ENCODE measurements around the gene PLA2G4D.
A peak's percentile ranks its signal among the peaks of the same experiment; 100 is the strongest.

PLA2G4D gene

GRCh38 chr15:42036966-42037365 is 57.4 kb downstream of the PLA2G4D start:
- ATAC-seq (ENCODE audit: insufficient read depth, low read depth) = no peak
- no peaks in the 10 kb centered on the region for H4K20me1 ChIP-seq (ENCODE audit: insufficient read depth, low read length)
- H3K27ac ChIP-seq (ENCODE audit: low read length) = no peak overlapping the region

GRCh38 chr15:42036112-42036905 is 58.1 kb downstream of the PLA2G4D start:
- Histone ChIP-seq H3K79me2 (ENCODE audit: insufficient read depth, low read length) (no peaks in the 10 kb centered on the region), H3K27ac (ENCODE audit: low read length) (no peak overlapping the region), H3K9me3 (ENCODE audit: insufficient read depth, low read length, severe bottlenecking) (no peaks in the 10 kb centered on the region), H3K4me3 (ENCODE audit: low read depth in 1 of 2, low read length in 2 of 2) (no peak overlapping the region), H4K20me1 (ENCODE audit: insufficient read depth, low read length) (no peaks in the 10 kb centered on the region), H2AFZ (ENCODE audit: low read depth, low read length) (no peak overlapping the region), H3K4me1 (ENCODE audit: insufficient read depth, low read length) (peaks cover 5% of the 10 kb centered on the region; the same call in 1 of the 2 replicates), H3K27me3 (ENCODE audit: insufficient read depth, low read length, poor library complexity) (no peaks in the 10 kb centered on the region), H3K36me3 (ENCODE audit: insufficient read depth, low read length) (no peaks in the 10 kb centered on the region), H3K4me2 (ENCODE audit: insufficient read depth, low read length) (no peak overlapping the region), H3K9ac (ENCODE audit: low read depth, low read length) (no peak overlapping the region)
- DNase-seq (no peak), ATAC-seq (ENCODE audit: insufficient read depth, low read depth) (no peak)
- no peak for TF ChIP-seq CTCF (IDR thresholded peaks at IDR 0.05; ENCODE audit: borderline replicate concordance, extremely low read depth, low read length, poor library complexity, severe bottlenecking)
- TF ChIP-seq EZH2 (IDR thresholded peaks at IDR 0.05; ENCODE audit: borderline replicate concordance, low read depth, low read length, severe bottlenecking) = no peak

More at GRCh38 chr15:42036966-42037365, 57.4 kb downstream of the PLA2G4D start:
- no peak for TF ChIP-seq CTCF (IDR thresholded peaks at IDR 0.05; ENCODE audit: borderline replicate concordance, extremely low read depth, low read length, poor library complexity, severe bottlenecking)
- no peak for TF ChIP-seq EZH2 (IDR thresholded peaks at IDR 0.05; ENCODE audit: borderline replicate concordance, low read depth, low read length, severe bottlenecking)
- no peaks in the 10 kb centered on the region for H3K27me3 ChIP-seq (ENCODE audit: insufficient read depth, low read length, poor library complexity)
- peaks cover 5% of the 10 kb centered on the region; the same call in 1 of the 2 replicates for H3K4me1 ChIP-seq (ENCODE audit: insufficient read depth, low read length)
- H3K79me2 ChIP-seq (ENCODE audit: insufficient read depth, low read length) = no peaks in the 10 kb centered on the region
- no peak overlapping the region for H3K4me2 ChIP-seq (ENCODE audit: insufficient read depth, low read length)
- DNase-seq = no peak
- no peak overlapping the region for H3K4me3 ChIP-seq (ENCODE audit: low read depth in 1 of 2, low read length in 2 of 2)
- no peaks in the 10 kb centered on the region for H3K9me3 ChIP-seq (ENCODE audit: insufficient read depth, low read length, severe bottlenecking)
- no peaks in the 10 kb centered on the region for H3K36me3 ChIP-seq (ENCODE audit: insufficient read depth, low read length)
- no peak overlapping the region for H2AFZ ChIP-seq (ENCODE audit: low read depth, low read length)
- no peak overlapping the region for H3K9ac ChIP-seq (ENCODE audit: low read depth, low read length)

GRCh38 chr15:42035435-42035761 is 59.0 kb downstream of the PLA2G4D start:
- no peaks in the 10 kb centered on the region for H3K9me3 ChIP-seq (ENCODE audit: insufficient read depth, low read length, severe bottlenecking)
- DNase-seq (no peak), ATAC-seq (ENCODE audit: insufficient read depth, low read depth) (peak; percentile 60; the same call in 1 of the 3 replicates)
- peaks cover 5% of the 10 kb centered on the region; the same call in 1 of the 2 replicates for H3K4me1 ChIP-seq (ENCODE audit: insufficient read depth, low read length)
- no peak overlapping the region for H3K4me2 ChIP-seq (ENCODE audit: insufficient read depth, low read length)
- no peak overlapping the region for H3K9ac ChIP-seq (ENCODE audit: low read depth, low read length)
- H3K27me3 ChIP-seq (ENCODE audit: insufficient read depth, low read length, poor library complexity) = no peaks in the 10 kb centered on the region
- no peak overlapping the region for H2AFZ ChIP-seq (ENCODE audit: low read depth, low read length)
- TF ChIP-seq EZH2 (IDR thresholded peaks at IDR 0.05; ENCODE audit: borderline replicate concordance, low read depth, low read length, severe bottlenecking) (no peak), CTCF (IDR thresholded peaks at IDR 0.05; ENCODE audit: borderline replicate concordance, extremely low read depth, low read length, poor library complexity, severe bottlenecking) (no peak)
- no peak overlapping the region for H3K4me3 ChIP-seq (ENCODE audit: low read depth in 1 of 2, low read length in 2 of 2)
- H3K36me3 ChIP-seq (ENCODE audit: insufficient read depth, low read length) = no peaks in the 10 kb centered on the region
- H3K27ac ChIP-seq (ENCODE audit: low read length) = no peak overlapping the region
- no peaks in the 10 kb centered on the region for H3K79me2 ChIP-seq (ENCODE audit: insufficient read depth, low read length)
- H4K20me1 ChIP-seq (ENCODE audit: insufficient read depth, low read length) = no peaks in the 10 kb centered on the region

Data from DND-41 (cell line).